ENCODE data around the gene SLC35F4. TPM values are rescaled to one million over a fixed set of nuclear protein-coding genes. Genes with fewer than 3 reads are reported as not detected.

SLC35F4 gene
- total RNA-seq, 1 experiment from 2014 or later = not detected

DNA sequence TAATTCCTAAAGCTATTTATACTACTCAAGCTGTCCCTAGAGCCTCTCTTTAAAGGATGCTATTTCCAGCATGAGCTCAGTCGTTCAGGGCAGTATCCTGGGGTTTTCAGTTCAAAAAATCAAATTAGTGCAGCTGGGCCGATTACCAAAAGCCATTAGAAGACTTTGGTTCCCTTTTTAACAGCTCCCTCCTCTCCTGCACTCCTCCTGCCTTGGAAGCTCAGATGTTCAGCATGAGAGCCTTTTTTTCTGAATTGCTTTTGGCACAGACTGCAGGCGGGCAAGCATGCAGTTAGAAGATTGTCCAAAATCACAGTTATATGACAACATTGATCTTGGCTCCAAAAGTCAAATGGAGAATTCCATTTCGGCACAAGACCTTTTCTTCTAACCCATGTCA, 179.6 kb downstream of the SLC35F4 start:
- H2BK5ac ChIP-seq (ENCODE audit: insufficient read length, low read length) = no peak overlapping the region
- no peak overlapping the region for H3K9ac ChIP-seq (ENCODE audit: extremely low read depth, insufficient read length, low read length)
- H2AFZ ChIP-seq (ENCODE audit: low read length) = no peak overlapping the region
- DNase-seq = no peak
- no CpG with 5 or more reads among the region's 4 CpGs for WGBS (ENCODE audit: extremely low coverage, insufficient read length, low lambda C conversion rate)
- no peak overlapping the region for H4K8ac ChIP-seq (replicated peaks; ENCODE audit: insufficient read length, low read depth, low read length)
- H3K79me1 ChIP-seq (ENCODE audit: insufficient read depth, low read depth, low read length, poor library complexity, severe bottlenecking) = no peaks in the 10 kb centered on the region
- no peak overlapping the region for H3K56ac ChIP-seq (ENCODE audit: insufficient read length, low read depth, low read length)
- H4K20me1 ChIP-seq (ENCODE audit: control insufficient read depth, insufficient read depth, insufficient read length) = no peaks in the 10 kb centered on the region
- Mint-ChIP-seq H3K27ac (no peak overlapping the region), H3K27me3 (ENCODE audit: low read depth) (no peaks in the 10 kb centered on the region; the same call in 1 of the 2 replicates), H3K4me3 (no peak overlapping the region), H3K4me1 (peaks cover 4% of the 10 kb centered on the region in 2 experiments), H3K9me3 (peaks cover 0 to 2% of the 10 kb centered on the region in 2 experiments; a peak in 1 of 5 replicates), H3K36me3 (ENCODE audit: insufficient read depth in 1 of 3, low read depth in 3 of 3) (no peaks in the 10 kb centered on the region)
- H2AK5ac ChIP-seq (ENCODE audit: insufficient read length, low read length) = no peak overlapping the region
- H3K18ac ChIP-seq (ENCODE audit: insufficient read length, low read depth, low read length) = no peak overlapping the region
- H2BK120ac ChIP-seq (ENCODE audit: low read depth, low read length, poor library complexity, severe bottlenecking) = no peak overlapping the region
- no peaks in the 10 kb centered on the region for H3K79me2 ChIP-seq (ENCODE audit: insufficient read depth, low read length)
- H3T11ph ChIP-seq (ENCODE audit: low read length) = no peak overlapping the region
- no peak overlapping the region for H2BK15ac ChIP-seq (ENCODE audit: low read depth, low read length)
- no peak overlapping the region for H3K27ac ChIP-seq (ENCODE audit: insufficient read length, low read depth, low read length)
- H3K4me1 ChIP-seq (ENCODE audit: insufficient read depth, low read length) = no peaks in the 10 kb centered on the region
- TF ChIP-seq, protein P1, sequence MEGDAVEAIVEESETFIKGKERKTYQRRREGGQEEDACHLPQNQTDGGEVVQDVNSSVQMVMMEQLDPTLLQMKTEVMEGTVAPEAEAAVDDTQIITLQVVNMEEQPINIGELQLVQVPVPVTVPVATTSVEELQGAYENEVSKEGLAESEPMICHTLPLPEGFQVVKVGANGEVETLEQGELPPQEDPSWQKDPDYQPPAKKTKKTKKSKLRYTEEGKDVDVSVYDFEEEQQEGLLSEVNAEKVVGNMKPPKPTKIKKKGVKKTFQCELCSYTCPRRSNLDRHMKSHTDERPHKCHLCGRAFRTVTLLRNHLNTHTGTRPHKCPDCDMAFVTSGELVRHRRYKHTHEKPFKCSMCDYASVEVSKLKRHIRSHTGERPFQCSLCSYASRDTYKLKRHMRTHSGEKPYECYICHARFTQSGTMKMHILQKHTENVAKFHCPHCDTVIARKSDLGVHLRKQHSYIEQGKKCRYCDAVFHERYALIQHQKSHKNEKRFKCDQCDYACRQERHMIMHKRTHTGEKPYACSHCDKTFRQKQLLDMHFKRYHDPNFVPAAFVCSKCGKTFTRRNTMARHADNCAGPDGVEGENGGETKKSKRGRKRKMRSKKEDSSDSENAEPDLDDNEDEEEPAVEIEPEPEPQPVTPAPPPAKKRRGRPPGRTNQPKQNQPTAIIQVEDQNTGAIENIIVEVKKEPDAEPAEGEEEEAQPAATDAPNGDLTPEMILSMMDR (conservative IDR thresholded peaks at IDR 0.05) = no peak
- no peaks in the 10 kb centered on the region for H3K9me3 ChIP-seq (ENCODE audit: control insufficient read depth, low read depth, low read length)
- no peaks in the 10 kb centered on the region for H3K27me3 ChIP-seq (ENCODE audit: insufficient read depth, low read length)
- no peak overlapping the region for H3K23ac ChIP-seq (ENCODE audit: insufficient read length, low read depth, low read length)
- H2BK12ac ChIP-seq (ENCODE audit: insufficient read length, low read depth, low read length) = no peak overlapping the region
- H4K91ac ChIP-seq (ENCODE audit: insufficient read length, low read depth, low read length) = no peak overlapping the region
- H3K14ac ChIP-seq (ENCODE audit: insufficient read depth, low read length) = no peak overlapping the region
- no peak overlapping the region for H3K4me2 ChIP-seq (ENCODE audit: insufficient read depth, insufficient read length, low read length)
- H4K5ac ChIP-seq (ENCODE audit: insufficient read length, low read depth, low read length) = no peak overlapping the region
- H3K23me2 ChIP-seq (ENCODE audit: insufficient read length, low read depth, low read length, poor library complexity, severe bottlenecking) = no peaks in the 10 kb centered on the region
- H2BK20ac ChIP-seq (ENCODE audit: low read depth, low read length, poor library complexity, severe bottlenecking) = no peak overlapping the region
- H3K4ac ChIP-seq (ENCODE audit: low read depth, low read length) = no peak overlapping the region
